NCI-H2196 treated with DMSO at 0.1 percent for 48 hours (cell line): ENCODE data around the gene GALNT15.

ENCODE experiments used
- DNase-seq: peaks from one replicate; lab custom pipeline; 2025; ENCODE audit not compliant: unreplicated experiment; lab: John Stamatoyannopoulos, UW

Gene GALNT15

DNA sequence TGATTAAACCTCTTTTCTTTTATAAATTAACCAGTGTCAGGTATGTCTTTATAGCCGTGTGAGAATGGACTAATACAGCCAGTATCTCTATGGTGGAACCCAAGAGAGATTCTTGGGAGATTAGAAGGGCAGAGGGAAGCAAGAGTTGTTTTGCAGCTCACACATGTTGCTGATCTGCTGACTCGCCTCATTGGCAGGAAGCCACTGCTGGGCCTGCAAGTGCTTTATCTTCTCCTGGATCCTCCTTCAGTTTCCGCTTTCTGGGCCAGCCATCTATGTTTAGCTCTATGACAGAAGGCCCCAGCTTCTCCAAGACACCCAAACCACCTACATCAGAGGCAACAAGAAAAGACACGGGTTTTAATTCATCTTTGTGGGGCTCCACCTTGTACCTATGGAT, 23.4 kb upstream of the GALNT15 start:
- DNase-seq = no peak

DNA sequence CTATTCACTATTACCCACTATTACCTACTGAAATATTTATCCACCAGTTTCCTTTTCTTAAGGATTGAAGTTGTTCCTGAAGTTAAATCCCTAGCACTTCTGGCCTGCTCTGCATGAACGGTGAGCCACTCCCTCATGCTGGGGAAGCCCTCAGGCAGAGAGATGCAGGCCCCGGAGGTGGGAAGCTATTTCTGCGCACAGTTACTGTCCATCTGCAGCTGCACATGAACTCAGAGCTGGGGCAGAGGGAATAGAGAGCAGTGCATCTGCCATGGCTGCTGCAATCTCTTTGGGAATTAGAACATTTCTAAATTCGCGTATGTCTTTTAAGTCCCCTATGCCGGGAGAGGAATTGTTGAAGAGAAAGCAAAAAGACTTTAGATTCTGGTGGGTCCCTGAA, 6.3 kb upstream of the GALNT15 start:
- DNase-seq = no peak

DNA sequence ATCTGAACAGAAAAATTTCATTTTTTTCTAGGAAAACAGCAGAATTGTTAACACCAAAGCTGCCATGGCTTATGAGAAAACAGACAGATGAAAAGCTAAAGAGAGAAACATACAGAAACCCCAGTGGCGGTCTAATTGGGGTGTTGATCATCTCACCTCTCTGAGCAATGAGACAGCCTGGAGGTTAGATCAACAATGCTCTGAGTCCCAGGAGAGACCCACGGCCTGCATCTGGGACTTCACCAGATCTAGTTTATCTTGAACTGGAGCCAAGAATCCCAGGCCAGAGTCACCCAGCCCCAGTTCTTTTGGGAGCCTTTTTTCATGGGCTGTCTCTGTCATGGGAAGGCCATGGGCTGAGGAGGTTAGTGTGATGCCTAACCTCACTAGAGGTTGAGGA, 3.5 kb upstream of the GALNT15 start:
- no peak for DNase-seq

DNA sequence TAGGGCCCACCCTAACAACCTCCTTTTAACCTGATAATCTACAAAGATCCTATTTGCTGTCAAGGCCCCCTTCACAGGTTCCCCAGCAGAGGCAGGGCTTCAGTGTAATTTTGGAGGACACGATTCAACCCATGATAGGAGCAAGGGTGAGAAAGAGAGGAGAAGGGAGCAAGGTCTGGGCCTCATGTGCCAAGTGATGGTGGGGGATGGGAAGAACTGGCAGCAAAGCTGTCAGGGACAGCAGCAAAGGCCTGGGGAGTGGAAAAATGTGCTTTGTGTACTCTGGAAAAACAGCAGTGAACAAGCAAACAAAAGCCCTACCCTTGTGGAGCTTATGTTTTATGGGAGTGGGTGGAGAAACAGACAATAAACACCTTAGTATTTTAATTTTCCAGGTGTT, 2.7 kb upstream of the GALNT15 start:
- no peak for DNase-seq

DNA sequence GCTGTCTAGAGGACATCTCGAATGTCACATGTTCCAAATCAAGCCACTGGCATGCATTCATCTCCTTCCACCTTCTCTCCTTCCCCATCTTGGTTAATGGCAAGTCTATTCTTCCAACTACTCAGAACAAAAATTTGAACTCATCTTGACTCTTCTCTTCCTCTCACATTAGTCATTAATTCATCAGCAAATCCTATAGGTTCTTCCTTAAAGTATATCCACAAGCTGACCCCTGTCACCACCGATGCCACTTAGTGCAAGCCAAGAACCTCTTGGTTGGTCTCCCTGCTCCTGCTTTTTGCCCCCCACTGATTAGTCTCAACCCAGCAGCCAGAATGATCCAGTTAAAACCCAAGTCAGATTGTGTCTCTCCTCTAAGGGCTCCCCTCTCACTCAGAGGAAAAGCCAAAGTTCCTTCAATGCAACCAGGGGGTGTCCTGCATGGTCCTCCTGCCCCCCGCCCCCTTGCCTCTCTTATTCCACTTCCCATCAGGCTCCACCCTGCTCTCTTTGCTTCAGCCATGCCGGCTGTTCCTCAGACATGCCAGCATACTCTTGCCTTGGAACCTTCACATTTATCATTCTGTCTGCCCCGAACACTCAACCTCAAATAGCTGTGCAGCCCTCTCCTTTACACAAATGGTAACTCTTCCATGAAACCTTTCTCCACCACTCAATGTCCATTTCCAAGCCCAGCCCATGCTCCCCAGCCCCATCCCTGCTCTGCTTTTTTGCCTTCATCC, 1.0 kb upstream of the GALNT15 start:
- DNase-seq = no peak

DNA sequence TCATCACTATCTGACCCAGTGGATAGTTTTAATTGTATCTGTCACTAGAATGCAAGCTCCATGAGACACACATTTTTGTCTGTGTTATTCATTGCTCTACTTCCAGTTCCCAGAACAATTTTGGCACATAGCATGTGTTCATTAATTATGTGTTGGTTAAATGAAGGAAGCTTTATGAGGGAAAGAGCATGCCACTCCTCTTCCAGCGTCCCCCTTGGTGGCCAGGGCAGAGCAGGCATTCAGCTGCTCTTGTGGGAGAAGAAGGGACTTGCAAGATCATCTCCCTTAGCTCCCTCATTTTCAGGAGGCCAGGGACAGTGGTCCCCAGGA, 489 bp upstream of the GALNT15 start:
- DNase-seq = no peak

DNA sequence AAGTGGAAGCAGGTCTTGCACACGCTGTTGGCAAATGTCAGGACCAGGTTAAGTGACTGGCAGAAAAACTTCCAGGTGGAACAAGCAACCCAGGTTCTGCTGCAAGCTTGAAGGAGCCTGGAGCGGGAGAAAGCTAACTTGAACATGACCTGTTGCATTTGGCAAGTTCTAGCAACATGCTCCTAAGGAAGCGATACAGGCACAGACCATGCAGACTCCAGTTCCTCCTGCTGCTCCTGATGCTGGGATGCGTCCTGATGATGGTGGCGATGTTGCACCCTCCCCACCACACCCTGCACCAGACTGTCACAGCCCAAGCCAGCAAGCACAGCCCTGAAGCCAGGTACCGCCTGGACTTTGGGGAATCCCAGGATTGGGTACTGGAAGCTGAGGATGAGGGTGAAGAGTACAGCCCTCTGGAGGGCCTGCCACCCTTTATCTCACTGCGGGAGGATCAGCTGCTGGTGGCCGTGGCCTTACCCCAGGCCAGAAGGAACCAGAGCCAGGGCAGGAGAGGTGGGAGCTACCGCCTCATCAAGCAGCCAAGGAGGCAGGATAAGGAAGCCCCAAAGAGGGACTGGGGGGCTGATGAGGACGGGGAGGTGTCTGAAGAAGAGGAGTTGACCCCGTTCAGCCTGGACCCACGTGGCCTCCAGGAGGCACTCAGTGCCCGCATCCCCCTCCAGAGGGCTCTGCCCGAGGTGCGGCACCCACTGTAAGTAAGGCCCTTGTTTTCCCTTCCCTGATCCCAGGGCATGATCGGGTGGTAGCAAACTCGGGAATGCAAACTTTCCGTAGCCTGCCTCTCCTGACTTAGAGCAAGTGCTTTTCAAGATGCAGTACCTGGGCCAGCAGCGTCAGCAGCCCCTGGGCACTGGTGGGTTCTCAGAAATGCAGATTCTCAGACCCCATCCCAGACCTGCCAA, 759 bp downstream of the GALNT15 start:
- no peak for DNase-seq

DNA sequence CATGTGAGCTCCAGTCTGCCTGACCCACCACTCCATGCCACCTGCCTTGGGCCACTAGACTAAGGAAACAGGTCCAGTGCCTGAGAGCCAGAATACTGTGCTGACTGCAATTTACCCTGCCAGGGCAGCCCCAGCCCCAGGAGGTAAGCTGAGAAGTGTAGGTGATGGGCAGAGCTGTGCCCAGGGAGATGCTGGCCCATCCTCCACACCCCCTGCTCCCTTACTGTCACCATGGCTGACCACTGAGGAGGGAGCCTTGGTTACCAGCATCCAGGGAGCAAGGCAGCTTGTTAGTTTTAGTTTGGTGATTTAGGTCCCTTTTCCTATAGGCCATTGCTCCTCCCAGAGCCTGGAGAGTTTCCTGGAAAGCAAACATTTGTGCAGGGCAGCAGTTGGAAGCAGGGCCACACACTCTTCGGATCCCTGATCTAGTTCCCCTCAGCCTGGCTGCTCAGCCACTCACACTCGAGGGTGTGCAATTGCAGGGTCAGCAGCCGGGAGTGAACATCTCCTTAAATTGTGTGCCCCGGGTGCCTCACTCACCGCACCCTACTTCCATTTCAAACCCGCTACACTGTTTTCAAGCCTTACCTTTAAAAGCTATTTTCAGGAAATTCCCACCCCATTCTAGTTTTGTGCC, 2.0 kb downstream of the GALNT15 start:
- DNase-seq = no peak

DNA sequence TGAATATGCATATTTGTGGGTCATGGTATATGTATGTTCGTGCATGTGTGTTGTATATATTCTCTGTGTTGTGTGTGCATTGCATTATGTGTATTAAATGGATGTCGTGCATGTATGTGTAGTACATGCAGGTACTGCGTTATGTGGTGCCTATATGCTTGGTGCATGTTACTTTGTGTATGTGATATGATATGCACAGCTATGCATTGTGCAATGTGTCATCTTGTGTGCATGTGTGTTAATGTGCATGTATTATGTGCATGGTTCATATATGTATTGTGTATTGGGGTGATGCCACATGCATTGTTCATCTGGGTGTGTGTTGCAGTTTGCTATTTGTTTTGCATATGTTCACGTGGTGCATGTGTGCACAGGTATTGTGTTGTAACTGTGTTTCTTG, 2.9 kb downstream of the GALNT15 start:
- no peak for DNase-seq

DNA sequence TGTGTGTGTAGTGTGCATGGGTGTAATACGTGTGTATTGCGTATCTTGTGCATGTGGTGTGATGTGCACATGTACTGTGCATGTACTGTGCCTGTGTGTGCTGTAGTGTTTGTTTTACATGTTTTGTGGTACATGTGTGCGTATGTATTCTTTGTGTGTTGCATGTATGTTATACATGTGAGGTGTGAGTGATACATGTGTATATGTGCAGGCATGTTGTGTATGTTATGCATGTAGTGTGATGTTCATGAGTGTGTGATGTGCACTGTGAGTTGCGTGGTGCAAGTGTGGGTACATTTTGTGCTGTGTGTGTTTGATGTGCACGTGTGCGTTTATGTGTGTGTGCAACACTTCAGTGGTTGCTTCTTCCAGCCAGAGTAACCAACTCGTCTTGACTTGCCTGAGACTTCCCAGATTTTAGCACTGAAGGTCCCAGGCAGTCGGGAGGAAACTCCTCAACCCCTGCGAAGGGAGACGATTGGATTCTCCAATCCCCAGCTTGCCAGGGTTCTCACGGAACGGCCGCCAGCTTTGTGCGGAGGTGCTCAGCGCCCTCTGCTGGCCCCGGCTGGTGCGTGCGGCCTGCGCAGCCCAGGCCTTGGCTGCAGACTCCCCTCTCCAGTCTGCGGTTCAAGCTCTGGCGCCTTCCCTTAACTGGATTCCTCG, 3.6 kb downstream of the GALNT15 start:
- DNase-seq = no peak

DNA sequence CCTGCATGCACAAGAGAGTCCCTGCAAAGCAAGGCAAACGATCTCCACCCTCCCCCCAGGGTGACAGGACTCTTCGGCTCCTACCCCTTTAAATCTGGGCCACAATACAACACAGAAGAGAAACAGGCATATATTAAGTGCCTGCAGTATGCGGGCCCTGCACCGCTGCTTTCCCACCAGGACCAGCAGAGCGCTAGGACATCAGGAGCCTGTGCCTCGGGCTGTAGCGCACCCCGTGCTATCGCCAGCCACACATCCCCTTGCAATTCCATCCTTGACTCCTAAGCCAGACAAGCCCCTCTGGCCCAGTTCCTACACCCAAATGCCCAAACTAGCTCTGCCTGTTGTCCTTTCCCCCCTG, 4.1 kb downstream of the GALNT15 start:
- DNase-seq = no peak

DNA sequence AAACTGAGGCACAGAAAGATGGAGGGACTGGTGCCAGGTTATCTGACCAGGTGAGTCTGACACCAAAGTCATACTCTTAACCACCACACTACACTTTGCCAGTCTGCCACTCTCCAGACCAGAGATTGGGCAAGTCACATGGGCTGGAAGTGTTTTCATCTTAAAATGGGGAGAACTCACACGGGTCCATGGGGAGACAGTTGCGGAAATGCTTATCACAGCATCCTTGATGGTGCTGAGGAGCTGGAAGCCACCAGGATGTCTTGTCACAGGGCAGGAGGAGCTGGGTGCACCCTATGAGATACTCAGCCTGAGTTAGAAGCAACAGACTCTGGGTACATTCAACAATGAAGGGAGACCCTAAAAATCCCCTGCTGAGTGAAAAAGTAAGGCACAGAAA, 4.8 kb downstream of the GALNT15 start:
- DNase-seq = no peak

DNA sequence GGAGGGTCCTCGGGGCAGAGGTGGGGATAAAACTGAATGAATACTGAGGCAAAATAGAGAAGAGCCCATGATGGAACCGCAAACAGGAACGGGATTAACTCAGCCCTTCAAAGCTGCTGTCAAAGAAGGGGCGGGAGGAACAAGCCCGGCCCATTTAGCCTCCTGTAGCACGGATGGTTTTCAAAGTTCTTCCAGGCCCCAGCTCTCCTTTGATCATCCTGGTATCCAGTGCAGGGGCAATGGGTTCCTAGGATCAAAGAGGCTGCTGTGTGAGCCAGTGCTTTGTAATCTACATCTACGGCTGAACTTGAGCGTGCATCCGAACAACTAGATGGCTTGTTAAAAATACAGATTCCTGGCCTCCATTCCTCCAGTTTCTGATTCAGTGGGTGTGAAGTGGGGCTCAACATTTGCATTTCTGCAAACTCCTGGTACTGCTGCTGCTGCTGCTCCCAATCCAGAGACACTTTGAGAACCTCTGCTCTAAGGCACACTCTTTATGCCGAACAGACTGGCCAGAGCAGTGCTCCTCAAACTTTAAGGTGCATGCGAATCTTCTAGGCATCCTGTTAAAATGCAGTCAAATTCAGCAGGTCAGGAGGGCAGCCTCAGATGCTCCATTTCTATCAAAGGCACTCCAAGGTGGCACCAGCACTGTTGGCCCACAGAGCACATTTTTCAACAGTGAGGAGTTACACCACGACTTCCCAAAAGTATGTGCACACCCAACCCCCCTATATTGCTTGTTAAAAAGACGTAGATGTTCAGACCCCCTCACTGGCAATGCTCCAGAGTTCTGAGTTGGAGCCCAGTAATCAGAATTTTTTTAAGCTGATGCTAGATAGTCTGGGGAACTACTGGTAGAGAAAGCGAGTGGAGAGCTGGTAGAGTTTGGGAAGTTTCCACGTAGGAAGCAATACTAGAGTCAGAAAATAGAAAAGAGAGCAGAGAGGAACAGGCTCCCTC, 5.6 kb downstream of the GALNT15 start:
- DNase-seq = no peak

DNA sequence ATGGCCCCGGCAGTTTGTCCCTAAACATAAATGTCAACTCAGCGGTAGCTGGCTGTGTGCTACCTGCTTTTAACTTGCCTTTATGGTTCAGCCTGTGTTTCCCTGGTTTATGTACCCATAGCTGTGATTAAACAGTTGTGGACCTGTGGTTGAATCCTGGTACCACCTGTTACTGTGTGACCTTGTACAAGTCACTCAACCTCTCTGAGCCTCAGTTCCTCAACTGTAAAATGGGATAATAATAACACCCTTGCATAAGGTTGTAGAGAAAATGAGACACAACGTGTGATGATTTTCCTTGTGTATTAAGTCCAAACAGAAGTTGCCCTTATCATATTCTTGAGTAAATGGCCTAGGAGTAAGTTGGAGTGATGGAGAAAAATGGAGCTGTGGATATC, 6.3 kb downstream of the GALNT15 start:
- DNase-seq = no peak

DNA sequence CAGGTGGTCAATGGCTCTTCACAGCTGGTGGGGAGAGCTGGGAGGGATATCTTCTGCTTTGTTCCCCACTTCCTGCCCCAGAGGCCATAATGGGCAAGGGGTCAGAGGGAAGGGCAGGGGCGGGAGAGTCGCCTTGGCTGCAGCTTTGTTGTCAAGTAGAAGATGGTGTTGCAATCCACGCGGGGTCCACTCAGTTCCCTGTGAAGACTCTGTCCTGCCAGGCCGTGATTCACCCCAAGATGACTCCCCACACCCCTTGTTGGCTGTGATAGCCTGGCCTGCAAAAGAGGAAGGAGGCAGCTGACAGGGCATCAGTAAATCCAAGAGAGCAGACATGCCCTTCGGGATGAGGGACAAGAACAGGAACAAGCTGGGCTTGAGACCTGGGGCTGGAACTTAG, 6.9 kb downstream of the GALNT15 start:
- DNase-seq = no peak

DNA sequence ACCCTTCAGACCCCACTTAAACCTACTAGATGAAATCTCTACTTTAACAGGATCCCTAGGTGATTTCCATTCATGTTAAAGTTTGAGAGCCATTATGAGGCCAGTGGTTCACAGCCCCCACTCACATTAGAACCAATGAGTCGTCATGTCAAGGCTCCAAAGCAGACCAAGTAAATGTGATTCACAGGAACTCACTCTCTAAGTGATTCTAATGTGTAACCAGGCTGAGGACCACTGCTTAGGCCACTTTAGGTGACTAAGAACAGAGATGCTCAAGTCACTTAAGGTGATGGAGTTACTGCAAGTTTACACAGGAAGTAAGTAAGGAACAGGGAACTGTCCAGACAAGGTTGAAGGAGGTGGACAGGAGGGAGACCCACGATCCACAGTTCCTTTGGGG, 7.7 kb downstream of the GALNT15 start:
- DNase-seq = no peak

DNA sequence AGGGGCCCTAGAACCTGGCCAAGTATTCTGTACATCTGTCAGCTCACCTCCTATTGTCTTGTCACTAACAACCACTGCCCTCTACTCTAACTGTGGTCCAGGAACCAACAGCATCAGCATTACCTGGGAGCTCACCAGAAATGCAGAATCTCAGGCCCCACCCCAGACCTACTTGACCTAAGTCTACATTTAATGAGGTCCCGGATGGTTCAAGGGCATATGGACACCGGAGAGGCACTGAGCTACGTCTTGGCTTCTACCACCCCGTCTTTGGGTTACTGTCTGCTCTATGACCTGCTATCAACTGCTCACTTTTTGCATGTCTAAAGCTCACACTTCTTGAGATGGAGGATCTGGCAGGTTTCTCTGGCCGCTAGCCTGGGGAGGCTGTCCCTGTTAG, 8.1 kb downstream of the GALNT15 start:
- DNase-seq = no peak

DNA sequence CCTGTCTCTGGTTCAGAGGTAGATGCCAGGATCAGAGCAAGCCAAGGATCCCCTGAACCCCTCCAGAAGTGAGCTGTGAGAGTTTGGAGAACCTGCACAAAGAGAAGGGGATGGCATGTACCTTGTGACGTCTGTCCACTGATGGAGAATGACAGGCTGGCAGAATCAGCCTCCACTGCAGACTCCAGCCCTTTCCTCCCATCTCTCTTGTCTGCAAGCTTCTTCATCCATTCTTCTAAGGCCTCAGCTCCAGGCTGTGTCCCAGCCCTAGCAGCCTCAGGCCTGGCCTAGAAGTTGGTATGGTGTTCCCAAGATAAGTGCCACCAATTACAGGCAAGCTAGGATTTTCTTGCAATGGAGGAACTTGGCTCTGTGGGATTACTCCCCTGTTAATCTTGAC, 8.6 kb downstream of the GALNT15 start:
- no peak for DNase-seq

DNA sequence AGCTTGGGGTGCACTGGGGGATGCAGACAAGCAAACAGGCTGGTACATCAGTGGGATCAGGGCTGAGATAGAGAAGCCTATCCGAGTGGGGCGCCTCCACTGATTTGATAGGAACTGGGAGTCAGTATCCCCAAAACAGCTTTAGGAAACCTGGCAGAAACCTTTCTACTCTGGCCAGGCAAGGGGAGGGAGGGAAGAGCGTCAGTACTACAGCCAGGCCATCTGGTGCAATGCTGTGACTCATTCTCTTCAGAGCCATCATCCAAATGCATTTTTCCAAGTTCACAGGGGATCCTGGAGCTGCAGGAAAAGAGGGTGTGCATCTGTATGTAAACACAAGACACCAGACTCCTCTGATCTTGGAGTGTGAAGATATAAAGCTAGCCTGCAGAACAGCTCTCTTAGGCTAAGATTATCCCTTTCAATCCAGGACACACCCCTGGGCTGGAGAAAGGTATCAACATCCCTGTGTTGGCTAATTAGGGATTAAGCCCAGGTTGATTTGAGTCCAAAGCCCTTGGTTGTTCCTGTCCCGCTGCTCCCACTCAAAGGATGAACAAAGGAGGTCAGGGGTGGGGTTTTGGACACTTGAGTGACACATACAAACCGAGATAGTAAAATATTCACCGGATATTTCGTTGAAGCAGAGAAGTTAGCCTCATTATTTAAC, 9.3 kb downstream of the GALNT15 start:
- DNase-seq = no peak

DNA sequence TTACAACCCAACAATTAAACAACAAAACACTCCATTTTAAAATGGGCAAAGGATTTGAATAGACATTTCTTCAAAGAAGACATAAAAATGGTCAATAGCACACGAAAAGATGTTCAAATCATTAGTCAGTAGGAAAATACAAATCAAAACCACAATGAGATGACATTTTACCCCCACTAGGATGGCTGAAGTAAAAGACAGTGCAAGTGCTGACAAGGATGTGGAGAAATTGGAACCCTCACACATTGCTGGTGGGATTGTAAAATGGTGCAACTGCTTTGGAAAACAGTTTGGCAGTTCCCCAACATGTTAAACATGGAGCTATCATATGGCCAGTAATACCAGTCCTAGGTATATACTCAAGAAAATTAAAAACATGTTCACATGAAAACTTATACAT, 11.6 kb downstream of the GALNT15 start:
- DNase-seq = no peak
